HEK293 (cell line): Measurements from ENCODE around the gene SORBS2.

Experiments used
- HOXA7 ChIP-seq: sonication (generic); formaldehyde crosslinking; IDR thresholded peaks from 2 replicates; pipeline ENCODE4 v1.8.1; 2022; ENCODE audit warnings: missing genetic modification reagents, borderline replicate concordance
- MZF1 ChIP-seq: fragments of 450-650 bp; formaldehyde crosslinking; IDR thresholded peaks from 2 replicates; pipeline ENCODE4 v1.5.1; 2017; ENCODE audit warnings: missing biosample characterization, missing genetic modification characterization, borderline replicate concordance
- SETDB1 ChIP-seq: IDR thresholded peaks from one replicate; pipeline ENCODE4 v1.6.1; 2017; ENCODE audit warnings: mild to moderate bottlenecking, low read length, moderate library complexity, mixed read lengths; ENCODE audit not compliant: insufficient read length
- TCF7L2 ChIP-seq: IDR thresholded peaks from 2 replicates; pipeline ENCODE4 v1.6.1; 2011; ENCODE audit warnings: low read depth, mild to moderate bottlenecking, inconsistent platforms, low read length, moderate library complexity, borderline replicate concordance
- ZBTB8A ChIP-seq: fragments of 450-650 bp; formaldehyde crosslinking; IDR thresholded peaks from 2 replicates; pipeline ENCODE4 v1.5.1; 2016; ENCODE audit warnings: missing biosample characterization, missing genetic modification characterization
- ZNF354C ChIP-seq: fragments of 450-650 bp; formaldehyde crosslinking; IDR thresholded peaks from 2 replicates; pipeline ENCODE4 v1.5.1; 2016; ENCODE audit warnings: missing biosample characterization, missing genetic modification characterization, low read depth, borderline replicate concordance
- ZNF768 ChIP-seq: fragments of 450-650 bp; formaldehyde crosslinking; IDR thresholded peaks from 2 replicates; pipeline ENCODE4 v1.5.1; 2018; ENCODE audit warnings: missing biosample characterization, mild to moderate bottlenecking, missing genetic modification characterization
- ZNF843 ChIP-seq: fragments of 450-650 bp; formaldehyde crosslinking; IDR thresholded peaks from 2 replicates; pipeline ENCODE4 v1.5.1; 2016; ENCODE audit warnings: missing biosample characterization, missing genetic modification characterization
- TF ChIP-seq, protein P1 (sequence below): fragments of 450-650 bp; formaldehyde crosslinking; IDR thresholded peaks from 2 replicates; pipeline ENCODE4 v1.5.1; 2016; ENCODE audit warnings: missing biosample characterization, missing genetic modification characterization
- TF ChIP-seq, protein P2 (sequence below): fragments of 450-650 bp; formaldehyde crosslinking; IDR thresholded peaks from 2 replicates; pipeline ENCODE4 v1.5.1; 2017; ENCODE audit warnings: missing biosample characterization, missing genetic modification characterization
- TF ChIP-seq, protein P3 (sequence below): fragments of 450-650 bp; formaldehyde crosslinking; IDR thresholded peaks from 2 replicates; pipeline ENCODE4 v1.5.1; 2016; ENCODE audit warnings: missing biosample characterization, missing genetic modification characterization

DNA sequence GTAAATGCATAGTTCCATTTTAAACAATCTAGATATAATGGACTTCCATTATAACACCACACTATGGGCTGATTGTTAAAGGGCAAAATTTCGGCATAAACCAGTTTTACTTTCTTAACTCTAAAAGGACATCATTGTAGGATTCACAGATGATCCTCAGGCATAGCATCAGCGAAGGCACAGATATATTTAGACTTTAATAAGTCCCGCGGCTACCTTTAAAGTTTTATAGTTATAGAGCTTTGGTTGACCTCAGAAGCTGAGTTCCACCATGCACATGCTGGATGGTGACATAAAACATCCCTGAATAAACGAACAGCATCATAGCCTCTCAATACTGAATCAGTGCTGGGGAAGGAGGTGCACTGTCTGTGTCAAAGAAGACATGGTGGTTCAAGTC lies 151.7 kb downstream of the SORBS2 start:
- TF ChIP-seq, protein P1, sequence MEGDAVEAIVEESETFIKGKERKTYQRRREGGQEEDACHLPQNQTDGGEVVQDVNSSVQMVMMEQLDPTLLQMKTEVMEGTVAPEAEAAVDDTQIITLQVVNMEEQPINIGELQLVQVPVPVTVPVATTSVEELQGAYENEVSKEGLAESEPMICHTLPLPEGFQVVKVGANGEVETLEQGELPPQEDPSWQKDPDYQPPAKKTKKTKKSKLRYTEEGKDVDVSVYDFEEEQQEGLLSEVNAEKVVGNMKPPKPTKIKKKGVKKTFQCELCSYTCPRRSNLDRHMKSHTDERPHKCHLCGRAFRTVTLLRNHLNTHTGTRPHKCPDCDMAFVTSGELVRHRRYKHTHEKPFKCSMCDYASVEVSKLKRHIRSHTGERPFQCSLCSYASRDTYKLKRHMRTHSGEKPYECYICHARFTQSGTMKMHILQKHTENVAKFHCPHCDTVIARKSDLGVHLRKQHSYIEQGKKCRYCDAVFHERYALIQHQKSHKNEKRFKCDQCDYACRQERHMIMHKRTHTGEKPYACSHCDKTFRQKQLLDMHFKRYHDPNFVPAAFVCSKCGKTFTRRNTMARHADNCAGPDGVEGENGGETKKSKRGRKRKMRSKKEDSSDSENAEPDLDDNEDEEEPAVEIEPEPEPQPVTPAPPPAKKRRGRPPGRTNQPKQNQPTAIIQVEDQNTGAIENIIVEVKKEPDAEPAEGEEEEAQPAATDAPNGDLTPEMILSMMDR (tag by site-specific recombination), result no peak
- no peak for TF ChIP-seq ZNF768
- TF ChIP-seq, protein P2, sequence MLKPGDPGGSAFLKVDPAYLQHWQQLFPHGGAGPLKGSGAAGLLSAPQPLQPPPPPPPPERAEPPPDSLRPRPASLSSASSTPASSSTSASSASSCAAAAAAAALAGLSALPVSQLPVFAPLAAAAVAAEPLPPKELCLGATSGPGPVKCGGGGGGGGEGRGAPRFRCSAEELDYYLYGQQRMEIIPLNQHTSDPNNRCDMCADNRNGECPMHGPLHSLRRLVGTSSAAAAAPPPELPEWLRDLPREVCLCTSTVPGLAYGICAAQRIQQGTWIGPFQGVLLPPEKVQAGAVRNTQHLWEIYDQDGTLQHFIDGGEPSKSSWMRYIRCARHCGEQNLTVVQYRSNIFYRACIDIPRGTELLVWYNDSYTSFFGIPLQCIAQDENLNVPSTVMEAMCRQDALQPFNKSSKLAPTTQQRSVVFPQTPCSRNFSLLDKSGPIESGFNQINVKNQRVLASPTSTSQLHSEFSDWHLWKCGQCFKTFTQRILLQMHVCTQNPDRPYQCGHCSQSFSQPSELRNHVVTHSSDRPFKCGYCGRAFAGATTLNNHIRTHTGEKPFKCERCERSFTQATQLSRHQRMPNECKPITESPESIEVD (tag by site-specific recombination), result no peak
- TF ChIP-seq ZNF843, result no peak
- TF ChIP-seq, protein P3, sequence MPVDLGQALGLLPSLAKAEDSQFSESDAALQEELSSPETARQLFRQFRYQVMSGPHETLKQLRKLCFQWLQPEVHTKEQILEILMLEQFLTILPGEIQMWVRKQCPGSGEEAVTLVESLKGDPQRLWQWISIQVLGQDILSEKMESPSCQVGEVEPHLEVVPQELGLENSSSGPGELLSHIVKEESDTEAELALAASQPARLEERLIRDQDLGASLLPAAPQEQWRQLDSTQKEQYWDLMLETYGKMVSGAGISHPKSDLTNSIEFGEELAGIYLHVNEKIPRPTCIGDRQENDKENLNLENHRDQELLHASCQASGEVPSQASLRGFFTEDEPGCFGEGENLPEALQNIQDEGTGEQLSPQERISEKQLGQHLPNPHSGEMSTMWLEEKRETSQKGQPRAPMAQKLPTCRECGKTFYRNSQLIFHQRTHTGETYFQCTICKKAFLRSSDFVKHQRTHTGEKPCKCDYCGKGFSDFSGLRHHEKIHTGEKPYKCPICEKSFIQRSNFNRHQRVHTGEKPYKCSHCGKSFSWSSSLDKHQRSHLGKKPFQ (tag by site-specific recombination), result no peak
- TF ChIP-seq ZNF354C (tag by site-specific recombination), result no peak
- TF ChIP-seq ZBTB8A (tag by site-specific recombination), result no peak
- no peak for TF ChIP-seq TCF7L2
- no peak for TF ChIP-seq SETDB1
- no peak for TF ChIP-seq MZF1
- TF ChIP-seq HOXA7 (CRISPR knock-in tag), result no peak
